ENCODE measurements around the gene CREB1.

CREB1 gene

GRCh38 chr2:207504513-207505170 lies 25.1 kb upstream of the CREB1 start:
- DNase-seq (ENCODE audit: low read depth): no peak

DNA sequence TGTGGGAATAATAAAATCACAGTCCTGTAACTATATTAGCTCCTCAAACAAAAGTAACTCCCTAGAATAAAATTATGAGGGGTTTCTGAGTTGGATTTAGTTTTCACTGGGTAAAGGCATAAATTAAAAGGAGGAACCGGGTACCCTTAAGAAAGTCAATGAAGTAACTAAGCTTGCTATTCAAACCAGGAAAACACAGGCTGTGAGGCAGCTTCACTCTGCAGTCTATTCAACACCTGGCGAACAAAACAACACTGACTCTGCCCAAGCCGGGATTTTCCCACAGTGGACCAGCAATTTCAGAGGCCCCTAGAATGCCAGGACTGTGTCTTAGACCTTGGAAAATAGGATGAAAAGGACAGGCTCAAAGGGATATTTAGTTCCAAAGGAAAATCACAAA lies 24.6 kb upstream of the CREB1 start:
- DNase-seq (ENCODE audit: low read depth): no peak

- no peak for DNase-seq (ENCODE audit: low read depth)
These were observed 24.0 kb upstream of the CREB1 start for GRCh38 chr2:207505728-207506127.

DNA sequence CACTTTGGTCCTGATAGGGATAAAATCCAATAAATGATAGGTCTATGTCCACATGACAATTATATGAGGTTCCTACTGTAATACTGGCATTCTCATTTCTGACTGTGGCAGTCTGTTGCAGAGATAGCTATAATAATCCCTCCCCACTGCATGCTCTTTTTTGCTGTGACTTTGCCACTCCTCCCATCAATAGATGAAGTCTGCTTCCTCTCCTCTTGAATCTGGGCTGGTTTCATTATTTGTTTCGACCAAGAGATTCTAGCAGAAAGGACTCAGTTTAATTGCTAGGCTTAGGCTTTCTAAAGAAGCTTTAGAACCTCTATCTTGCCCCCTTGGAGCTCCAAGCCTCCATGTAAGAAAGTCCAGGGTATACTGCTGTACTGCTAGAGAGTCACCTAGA lies 23.3 kb upstream of the CREB1 start:
- DNase-seq (ENCODE audit: low read depth): no peak

DNA sequence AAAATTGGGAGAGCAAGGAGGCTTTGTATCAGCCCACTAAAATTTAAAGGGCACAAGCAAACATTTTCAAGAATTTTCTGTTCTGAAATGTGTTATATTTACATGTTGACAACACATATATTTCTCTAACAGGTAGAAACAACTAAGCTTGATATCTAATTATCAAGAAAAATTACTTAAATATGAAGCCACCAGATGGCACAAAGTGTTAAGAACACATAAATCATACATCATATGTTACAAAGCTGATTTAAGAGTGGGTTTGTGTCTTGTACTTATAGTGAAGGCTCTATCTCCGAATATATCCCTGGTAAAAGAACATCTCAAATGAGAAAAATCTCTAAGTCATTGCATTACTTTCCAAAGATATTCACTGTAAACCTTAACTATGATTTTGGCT lies 19.6 kb upstream of the CREB1 start:
- no peak for DNase-seq (ENCODE audit: low read depth)

DNA sequence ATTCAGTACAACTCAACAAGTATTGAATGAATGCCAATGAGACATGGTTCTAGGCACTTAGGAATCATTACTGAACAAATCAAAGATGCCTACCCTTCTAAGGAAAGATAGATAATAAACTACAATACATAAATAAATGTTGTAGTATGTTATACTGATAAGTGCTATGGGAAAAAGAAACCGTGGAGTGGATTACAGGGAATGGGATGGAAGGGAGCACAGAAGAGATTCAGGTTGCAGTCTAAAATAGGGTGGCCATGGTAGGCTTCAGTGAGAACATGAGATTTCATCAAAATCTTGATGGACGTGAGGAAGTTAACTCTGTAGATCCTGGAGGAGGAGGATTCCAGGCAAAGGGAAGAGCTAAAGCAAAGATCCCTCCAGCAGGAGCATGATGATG lies 17.9 kb upstream of the CREB1 start:
- no peak for DNase-seq (ENCODE audit: low read depth)

- DNase-seq (ENCODE audit: low read depth): no peak
These were observed 17.4 kb upstream of the CREB1 start for GRCh38 chr2:207512356-207512755.

- no peak for DNase-seq (ENCODE audit: low read depth)
These were observed 16.1 kb upstream of the CREB1 start for GRCh38 chr2:207513551-207514257.

DNA sequence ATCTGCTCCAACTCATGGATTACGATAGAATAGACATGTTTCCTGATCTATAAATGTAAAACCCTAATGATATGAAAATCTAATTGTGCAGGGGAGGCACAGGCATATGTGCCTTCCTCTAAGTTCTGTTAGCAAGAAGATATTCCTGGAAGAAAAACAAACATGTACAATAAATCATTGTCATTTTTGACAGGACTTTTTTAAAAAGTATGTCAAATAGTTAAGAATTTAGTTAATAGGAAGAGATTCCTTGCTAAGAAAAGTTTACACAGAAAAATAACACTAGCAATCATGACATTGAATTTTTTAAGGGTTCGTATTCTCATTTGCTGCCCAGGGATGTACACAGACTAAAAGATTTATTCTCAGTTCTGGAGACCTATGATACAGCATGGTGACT lies 15.3 kb upstream of the CREB1 start:
- no peak for DNase-seq (ENCODE audit: low read depth)

DNA sequence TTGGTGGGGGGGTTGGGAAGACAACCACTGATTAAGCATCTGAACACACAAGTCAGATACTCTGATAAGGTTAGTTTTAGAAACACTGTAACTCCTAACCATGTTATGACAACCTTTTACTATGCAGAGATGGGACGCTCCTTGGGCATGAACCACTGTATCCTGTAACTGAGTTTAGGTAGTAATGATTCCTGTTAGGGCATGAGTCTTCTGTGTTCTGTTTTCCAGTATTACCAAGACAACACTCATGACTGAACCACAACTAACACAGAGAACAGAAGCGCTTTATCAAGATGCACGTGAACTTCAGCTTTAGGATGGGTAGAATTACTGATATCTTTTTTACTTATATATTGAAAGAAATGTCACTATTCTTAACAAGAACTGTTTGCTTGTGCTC lies 14.1 kb upstream of the CREB1 start:
- no peak for DNase-seq (ENCODE audit: low read depth)

DNA sequence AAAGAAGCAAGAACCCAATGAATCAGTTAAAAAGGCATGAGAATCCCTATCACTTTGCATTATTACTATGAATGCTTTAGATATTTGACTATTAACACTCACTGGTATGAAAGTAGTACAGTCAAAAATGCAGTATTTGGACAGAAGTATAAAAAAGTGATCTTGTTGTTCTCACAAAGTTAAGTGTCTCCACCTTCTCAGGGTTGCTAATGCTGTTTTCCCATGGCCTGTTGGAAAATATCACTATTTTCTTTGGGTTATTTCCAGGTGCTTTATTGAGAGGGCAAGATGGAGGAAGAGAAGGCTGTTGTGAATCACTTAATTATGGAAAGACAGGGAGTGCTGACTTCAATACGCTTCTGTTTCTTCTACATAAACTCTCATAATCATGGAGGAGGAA lies 13.6 kb upstream of the CREB1 start:
- no peak for DNase-seq (ENCODE audit: low read depth)

- DNase-seq (ENCODE audit: low read depth): no peak
These were observed 6.8 kb upstream of the CREB1 start for GRCh38 chr2:207523005-207523404.

DNA sequence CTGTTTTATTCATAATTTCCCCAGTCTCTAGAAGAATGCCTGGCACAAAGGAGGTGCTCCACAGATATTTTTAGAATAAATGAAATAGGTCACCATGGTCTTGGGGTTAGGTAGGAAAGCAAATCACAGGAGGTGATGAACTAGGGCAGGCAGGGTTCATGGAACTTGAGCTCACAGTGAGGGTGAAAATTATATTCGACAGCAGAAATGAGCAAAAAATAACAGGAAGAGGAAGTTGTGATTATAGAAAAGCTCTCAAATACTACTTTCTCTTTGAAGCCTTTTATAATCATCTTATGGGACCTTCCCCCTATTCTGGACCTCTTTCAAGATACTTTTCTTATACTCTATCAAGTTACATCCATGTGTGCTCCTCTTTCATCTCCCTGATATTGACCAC lies 4.5 kb upstream of the CREB1 start:
- DNase-seq (ENCODE audit: low read depth): no peak

GRCh38 chr2:207528980-207529329 lies 807 bp upstream of the CREB1 start:
- DNase-seq (ENCODE audit: low read depth): peak; percentile 40

- peak; percentile 16 for DNase-seq (ENCODE audit: low read depth)
These were observed 634 bp downstream of the CREB1 start for GRCh38 chr2:207530160-207531031.

DNA sequence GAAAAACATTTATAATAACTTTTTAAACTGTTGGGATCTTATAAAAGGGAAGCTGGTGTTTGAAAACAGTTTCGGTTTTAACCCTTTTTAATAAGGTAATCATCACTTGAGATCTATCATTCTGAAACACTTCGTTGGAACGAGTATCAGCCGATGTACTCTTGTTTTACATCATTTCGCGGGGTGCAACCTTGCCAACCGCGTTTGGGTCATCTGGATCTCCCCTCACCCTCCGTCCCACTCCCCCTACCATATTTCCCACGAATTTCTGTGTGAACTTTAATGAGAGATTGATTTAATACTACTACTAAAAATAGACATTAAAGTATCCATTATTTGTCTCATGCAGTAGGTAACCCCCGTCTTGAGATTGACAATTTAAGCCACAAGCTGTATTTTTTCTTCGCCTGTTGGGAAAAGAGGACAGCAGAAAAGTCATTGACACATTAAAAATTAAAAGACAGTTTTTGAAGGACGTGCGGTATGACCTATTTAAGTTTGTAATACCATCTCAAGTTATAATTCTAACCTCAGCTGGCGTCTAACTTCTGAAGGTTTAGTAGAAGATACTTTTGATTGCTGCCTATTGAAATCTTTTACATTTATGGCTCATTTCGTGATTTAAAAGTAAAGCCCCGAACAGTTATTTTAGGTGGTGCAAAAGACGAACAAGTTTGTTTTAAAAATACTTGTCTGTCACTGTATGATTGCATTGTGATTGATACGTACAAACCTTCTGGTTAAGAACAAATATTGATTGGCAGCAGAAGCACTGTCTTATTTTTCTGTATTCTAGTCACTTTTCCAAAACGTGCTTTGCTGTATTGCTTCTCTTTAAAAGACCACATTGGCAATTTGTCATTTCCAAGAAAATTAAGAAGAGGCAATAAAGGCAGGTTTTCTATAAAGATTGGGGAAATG lies 1.5 kb downstream of the CREB1 start:
- DNase-seq (ENCODE audit: low read depth): no peak

DNA sequence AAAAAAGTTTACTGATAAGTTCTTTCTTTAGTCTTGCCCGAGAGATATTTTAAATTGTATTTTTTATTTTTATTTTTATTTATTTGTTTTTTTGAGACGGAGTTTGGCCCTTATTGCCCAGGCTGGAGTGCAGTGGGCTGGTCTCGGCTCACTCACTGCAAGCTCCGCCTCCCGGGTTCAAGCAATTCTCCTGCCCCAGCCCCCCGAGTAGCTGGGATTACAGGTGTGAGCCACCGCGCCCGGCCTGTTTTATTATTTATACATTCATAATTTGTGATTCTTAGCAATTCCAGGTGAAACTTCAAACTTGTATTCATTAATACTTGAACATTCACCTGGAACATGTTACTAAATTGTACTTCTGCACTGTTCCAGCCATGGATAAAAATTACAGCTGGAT lies 2.9 kb downstream of the CREB1 start:
- DNase-seq (ENCODE audit: low read depth): no peak

DNA sequence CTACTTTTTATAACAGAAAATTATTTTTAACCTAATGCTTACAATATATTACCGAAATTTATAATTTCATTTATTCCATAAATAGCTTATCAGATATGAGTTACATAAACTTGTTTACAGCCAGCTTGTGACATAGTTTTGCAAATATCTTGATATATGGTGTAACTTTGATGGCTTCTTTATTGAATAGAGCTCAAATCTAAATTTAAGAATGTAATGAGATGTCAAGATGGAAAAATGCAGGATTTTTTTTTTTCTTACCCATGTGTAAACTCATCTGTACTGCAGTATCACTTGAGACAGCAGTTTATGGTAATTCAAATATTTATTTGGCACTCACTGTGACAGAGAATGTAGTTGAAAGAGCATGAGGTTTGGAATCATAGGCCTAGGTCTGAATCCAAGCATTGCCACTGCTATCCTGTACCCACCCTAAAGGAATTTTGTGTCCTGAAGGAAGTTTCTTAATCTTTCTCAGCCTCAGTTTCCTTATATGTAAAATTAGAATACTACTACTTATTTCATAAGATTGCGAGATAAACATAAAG lies 3.8 kb downstream of the CREB1 start:
- no peak for DNase-seq (ENCODE audit: low read depth)

DNA sequence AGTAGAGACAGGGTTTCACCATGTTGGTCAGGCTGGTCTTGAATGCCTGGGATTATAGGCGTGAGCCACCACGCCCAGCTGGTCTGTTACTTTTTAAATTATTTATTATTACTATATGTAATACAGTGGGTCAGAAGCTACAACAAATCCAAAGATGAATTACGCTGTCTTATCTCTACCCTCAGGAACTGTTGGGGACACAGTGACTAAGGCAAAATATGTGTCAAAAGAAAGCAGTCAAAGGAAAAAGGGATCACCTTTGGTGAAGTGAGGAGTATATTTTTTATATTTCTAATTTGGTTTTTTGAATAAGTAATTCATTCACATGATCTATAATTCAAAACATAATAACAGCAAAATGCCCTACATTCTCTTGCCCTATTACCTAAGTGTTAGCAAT lies 4.7 kb downstream of the CREB1 start:
- DNase-seq (ENCODE audit: low read depth): no peak

GRCh38 chr2:207539470-207539869 lies 9.7 kb downstream of the CREB1 start:
- no peak for DNase-seq (ENCODE audit: low read depth)

- DNase-seq (ENCODE audit: low read depth): no peak
These were observed 10.7 kb downstream of the CREB1 start for GRCh38 chr2:207540431-207540830.

DNA sequence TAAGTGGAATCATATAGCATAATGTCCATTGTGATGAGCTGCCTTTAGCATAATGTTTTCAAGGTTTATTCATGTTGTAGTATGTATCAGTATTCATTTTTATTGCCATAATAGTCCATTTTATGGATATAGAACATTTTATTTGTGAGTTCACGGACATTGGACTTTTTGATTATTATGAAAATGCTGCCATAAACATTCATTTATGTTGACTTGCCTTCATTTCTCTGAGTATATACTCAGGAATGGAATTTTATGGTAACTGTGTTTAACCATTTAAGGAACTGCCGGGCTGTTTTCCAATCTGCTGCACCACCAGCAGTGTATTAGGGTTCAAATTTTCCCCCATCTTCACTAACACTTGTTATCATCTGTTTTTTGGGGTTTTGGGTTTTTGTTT lies 12.2 kb downstream of the CREB1 start:
- DNase-seq (ENCODE audit: low read depth): no peak

All from stimulated activated CD8-positive, alpha-beta memory T cell treated with anti-CD3 and anti-CD28 coated beads, Interleukin-12 subunit alpha, Interleukin-12 subunit beta, amount 100 ng/mL, for 1 hour (primary cell).